Measurements from ENCODE around the gene RTCA. TPM values are rescaled to one million over a fixed set of nuclear protein-coding genes. Genes with fewer than 3 reads are reported as not detected.
"Not testable (repeated sequence)": the region's sequence is repeated elsewhere in the genome, so short reads cannot be mapped to it uniquely, and the experiment has no call there.

The RTCA gene
- polyA plus RNA-seq (ENCODE audit: low read depth in 6 of 6), result 10 to 100 TPM; 11.1 to 21.8 (median 16.0) TPM

GRCh38 chr1:100265931-100266740, at the start of gene RTCA:
TSS of gene RTCA (plus strand) at chr1:100266216. CDS start at chr1:100266376, 160 bp downstream.
- ATAC-seq (ENCODE audit: low read depth in 2 of 2) (peak; percentile 96), DNase-seq (peak; percentile 93)
- Mint-ChIP-seq H3K9me3 (peaks cover 0 to 5% (median 0%) of the 10 kb centered on the region in 7 donors), H3K27ac (peak within 1 kb of the TSS; percentile 93 to 99 (median 96)), H3K4me3 (peak within 1 kb of the TSS; percentile 96 to 100 (median 99)), H3K27me3 (no peaks in the 10 kb centered on the region), H3K36me3 (peaks cover 5 to 18% of the 10 kb centered on the region in 2 donors), H3K4me1 (peaks cover 30 to 38% (median 32%) of the 10 kb centered on the region in 3 donors)

- ATAC-seq (ENCODE audit: low read depth in 2 of 2) (no peak), DNase-seq (no peak)
- Mint-ChIP-seq H3K9me3 (no peaks in the 10 kb centered on the region), H3K36me3 (peaks cover 7 to 8% of the 10 kb centered on the region in 2 donors), H3K27ac (peak overlapping the region in 1 of 6 donors; percentile 15), H3K4me1 (no peaks in the 10 kb centered on the region), H3K27me3 (no peaks in the 10 kb centered on the region), H3K4me3 (no peak overlapping the region)
Measured at GRCh38 chr1:100217834-100218233, 48.2 kb upstream of the RTCA start.

- H3K9me3 Mint-ChIP-seq, result no peaks in the 10 kb centered on the region
- DNase-seq (no peak), ATAC-seq (ENCODE audit: low read depth in 2 of 2) (no peak)
- H3K27me3 Mint-ChIP-seq, result no peaks in the 10 kb centered on the region
- no peak overlapping the region for H3K4me3 Mint-ChIP-seq
- H3K27ac Mint-ChIP-seq, result peak overlapping the region in 1 of 6 donors; percentile 72
- no peaks in the 10 kb centered on the region for H3K4me1 Mint-ChIP-seq
- peaks cover 0 to 7% of the 10 kb centered on the region in 2 donors for H3K36me3 Mint-ChIP-seq
Measured at GRCh38 chr1:100219457-100219856, 46.6 kb upstream of the RTCA start.

GRCh38 chr1:100219883-100220282, 46.1 kb upstream of the RTCA start:
- Mint-ChIP-seq H3K27ac (peak overlapping the region in 1 of 6 donors; percentile 72), H3K36me3 (peaks cover 0 to 7% of the 10 kb centered on the region in 2 donors), H3K9me3 (no peaks in the 10 kb centered on the region), H3K27me3 (no peaks in the 10 kb centered on the region), H3K4me1 (no peaks in the 10 kb centered on the region), H3K4me3 (no peak overlapping the region)
- no peak for DNase-seq
- ATAC-seq (ENCODE audit: low read depth in 2 of 2), result no peak

GRCh38 chr1:100222428-100222827, 43.6 kb upstream of the RTCA start:
- ATAC-seq (ENCODE audit: low read depth in 2 of 2), result no peak
- no peaks in the 10 kb centered on the region for H3K4me1 Mint-ChIP-seq
- H3K36me3 Mint-ChIP-seq, result peaks cover 0 to 7% of the 10 kb centered on the region in 2 donors
- H3K27me3 Mint-ChIP-seq, result no peaks in the 10 kb centered on the region
- no peaks in the 10 kb centered on the region for H3K9me3 Mint-ChIP-seq
- no peak for DNase-seq
- H3K27ac Mint-ChIP-seq, result no peak overlapping the region
- H3K4me3 Mint-ChIP-seq, result no peak overlapping the region

GRCh38 chr1:100229681-100230443, 36.2 kb upstream of the RTCA start:
- no peak for ATAC-seq (ENCODE audit: low read depth in 2 of 2)
- no peak for DNase-seq
- Mint-ChIP-seq H3K36me3 (peaks cover 13 to 22% of the 10 kb centered on the region in 2 donors), H3K27ac (no peak overlapping the region), H3K4me3 (no peak overlapping the region), H3K9me3 (no peaks in the 10 kb centered on the region), H3K4me1 (no peaks in the 10 kb centered on the region), H3K27me3 (no peaks in the 10 kb centered on the region)

GRCh38 chr1:100230765-100231164, 35.3 kb upstream of the RTCA start:
- no peak for DNase-seq
- no peak for ATAC-seq (ENCODE audit: low read depth in 2 of 2)
- Mint-ChIP-seq H3K4me1 (no peaks in the 10 kb centered on the region), H3K4me3 (no peak overlapping the region), H3K27me3 (no peaks in the 10 kb centered on the region), H3K9me3 (no peaks in the 10 kb centered on the region), H3K27ac (no peak overlapping the region), H3K36me3 (peaks cover 13 to 23% of the 10 kb centered on the region in 2 donors)

GRCh38 chr1:100231721-100232120, 34.3 kb upstream of the RTCA start:
- H3K4me1 Mint-ChIP-seq, result peaks cover 0 to 2% (median 0%) of the 10 kb centered on the region in 3 donors
- no peaks in the 10 kb centered on the region for H3K27me3 Mint-ChIP-seq
- DNase-seq (no peak), ATAC-seq (ENCODE audit: low read depth in 2 of 2) (no peak)
- H3K36me3 Mint-ChIP-seq, result peaks cover 13 to 23% of the 10 kb centered on the region in 2 donors
- H3K9me3 Mint-ChIP-seq, result no peaks in the 10 kb centered on the region
- H3K27ac Mint-ChIP-seq, result peak overlapping the region in 1 of 6 donors; percentile 77
- H3K4me3 Mint-ChIP-seq, result no peak overlapping the region

GRCh38 chr1:100232156-100232555, 33.9 kb upstream of the RTCA start:
- Mint-ChIP-seq H3K4me1 (peaks cover 0 to 2% (median 0%) of the 10 kb centered on the region in 3 donors), H3K9me3 (no peaks in the 10 kb centered on the region), H3K27me3 (no peaks in the 10 kb centered on the region), H3K36me3 (peaks cover 13 to 23% of the 10 kb centered on the region in 2 donors), H3K4me3 (no peak overlapping the region), H3K27ac (peak overlapping the region in 1 of 6 donors; percentile 71)
- no peak for ATAC-seq (ENCODE audit: low read depth in 2 of 2)
- no peak for DNase-seq

GRCh38 chr1:100233566-100233965, 32.5 kb upstream of the RTCA start:
- H3K36me3 Mint-ChIP-seq, result peaks cover 17 to 24% of the 10 kb centered on the region in 2 donors
- H3K27ac Mint-ChIP-seq; H3K9me3 Mint-ChIP-seq; DNase-seq; H3K4me1 Mint-ChIP-seq; ATAC-seq (ENCODE audit: low read depth in 2 of 2); H3K4me3 Mint-ChIP-seq; H3K27me3 Mint-ChIP-seq: not testable (repeated sequence)

- H3K4me1 Mint-ChIP-seq, result peaks cover 0 to 6% (median 4%) of the 10 kb centered on the region in 3 donors
- no peaks in the 10 kb centered on the region for H3K27me3 Mint-ChIP-seq
- DNase-seq, result no peak
- no peak for ATAC-seq (ENCODE audit: low read depth in 2 of 2)
- H3K4me3 Mint-ChIP-seq, result no peak overlapping the region
- H3K36me3 Mint-ChIP-seq, result peaks cover 26% of the 10 kb centered on the region in 2 donors
- no peaks in the 10 kb centered on the region for H3K9me3 Mint-ChIP-seq
- H3K27ac Mint-ChIP-seq, result peak overlapping the region in 1 of 6 donors; percentile 12
Measured at GRCh38 chr1:100234432-100234831, 31.6 kb upstream of the RTCA start.

- Mint-ChIP-seq H3K9me3 (no peaks in the 10 kb centered on the region), H3K4me3 (no peak overlapping the region), H3K27me3 (no peaks in the 10 kb centered on the region), H3K36me3 (peaks cover 13 to 15% of the 10 kb centered on the region in 2 donors), H3K27ac (no peak overlapping the region), H3K4me1 (peaks cover 4 to 6% (median 5%) of the 10 kb centered on the region in 3 donors)
- no peak for ATAC-seq (ENCODE audit: low read depth in 2 of 2)
- DNase-seq, result no peak
Measured at GRCh38 chr1:100237091-100237490, 28.9 kb upstream of the RTCA start.

GRCh38 chr1:100239961-100240360, 26.1 kb upstream of the RTCA start:
- no peaks in the 10 kb centered on the region for H3K9me3 Mint-ChIP-seq
- peaks cover 4 to 15% of the 10 kb centered on the region in 2 donors for H3K36me3 Mint-ChIP-seq
- no peak overlapping the region for H3K27ac Mint-ChIP-seq
- H3K4me3 Mint-ChIP-seq, result no peak overlapping the region
- peaks cover 9 to 15% (median 13%) of the 10 kb centered on the region in 3 donors for H3K4me1 Mint-ChIP-seq
- no peak for DNase-seq
- no peak for ATAC-seq (ENCODE audit: low read depth in 2 of 2)
- no peaks in the 10 kb centered on the region for H3K27me3 Mint-ChIP-seq

Measured in naive B cell (primary cell).